ENCODE results near the gene FBXL16.

DNA sequence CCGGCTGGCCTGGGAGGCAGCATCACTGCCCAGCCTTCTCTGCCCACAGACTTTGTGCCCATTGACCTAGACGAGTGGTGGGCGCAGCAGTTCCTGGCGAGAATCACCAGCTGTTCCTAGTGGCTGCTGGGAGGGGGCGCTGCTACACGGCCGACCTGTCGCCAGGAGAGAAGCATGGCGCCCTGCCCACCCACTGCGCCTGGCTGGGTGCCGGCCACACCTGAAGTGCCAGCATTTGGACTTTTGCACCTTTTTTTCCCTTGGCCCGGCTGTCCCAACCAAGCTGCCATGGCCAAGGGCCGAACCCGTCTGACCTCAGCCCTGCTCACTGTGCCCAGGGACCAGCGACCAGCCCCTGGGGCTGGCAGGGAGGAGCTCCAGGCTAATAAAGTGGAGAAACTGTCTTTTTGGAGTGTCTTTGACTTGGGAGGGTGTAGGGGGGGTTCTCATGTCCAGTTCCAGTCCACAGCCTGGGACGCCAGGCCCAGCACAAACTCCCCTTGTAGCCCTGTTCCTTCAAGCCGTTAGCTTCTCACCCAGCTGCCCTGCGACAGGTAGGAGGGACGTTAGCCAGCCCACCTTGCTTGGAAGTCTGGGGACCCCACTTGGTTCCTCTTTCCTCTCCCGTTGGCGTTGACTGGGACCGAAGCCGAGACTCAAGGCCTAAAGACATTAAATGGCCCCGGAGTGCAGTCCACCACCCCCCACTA, 57.4 kb downstream of the FBXL16 start:
- TF ChIP-seq POLR2AphosphoS5 (IDR thresholded peaks at IDR 0.05; ENCODE audit: control insufficient read depth, insufficient read depth, low read depth, low read length): no peak
- TF ChIP-seq, protein P1, sequence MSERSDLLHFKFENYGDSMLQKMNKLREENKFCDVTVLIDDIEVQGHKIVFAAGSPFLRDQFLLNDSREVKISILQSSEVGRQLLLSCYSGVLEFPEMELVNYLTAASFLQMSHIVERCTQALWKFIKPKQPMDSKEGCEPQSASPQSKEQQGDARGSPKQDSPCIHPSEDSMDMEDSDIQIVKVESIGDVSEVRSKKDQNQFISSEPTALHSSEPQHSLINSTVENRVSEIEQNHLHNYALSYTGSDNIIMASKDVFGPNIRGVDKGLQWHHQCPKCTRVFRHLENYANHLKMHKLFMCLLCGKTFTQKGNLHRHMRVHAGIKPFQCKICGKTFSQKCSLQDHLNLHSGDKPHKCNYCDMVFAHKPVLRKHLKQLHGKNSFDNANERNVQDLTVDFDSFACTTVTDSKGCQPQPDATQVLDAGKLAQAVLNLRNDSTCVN (CRISPR knock-in tag; IDR thresholded peaks at IDR 0.05): no peak

Data from K562 (cell line).